ENCODE results near the gene CTDSP1.

Gene CTDSP1

DNA sequence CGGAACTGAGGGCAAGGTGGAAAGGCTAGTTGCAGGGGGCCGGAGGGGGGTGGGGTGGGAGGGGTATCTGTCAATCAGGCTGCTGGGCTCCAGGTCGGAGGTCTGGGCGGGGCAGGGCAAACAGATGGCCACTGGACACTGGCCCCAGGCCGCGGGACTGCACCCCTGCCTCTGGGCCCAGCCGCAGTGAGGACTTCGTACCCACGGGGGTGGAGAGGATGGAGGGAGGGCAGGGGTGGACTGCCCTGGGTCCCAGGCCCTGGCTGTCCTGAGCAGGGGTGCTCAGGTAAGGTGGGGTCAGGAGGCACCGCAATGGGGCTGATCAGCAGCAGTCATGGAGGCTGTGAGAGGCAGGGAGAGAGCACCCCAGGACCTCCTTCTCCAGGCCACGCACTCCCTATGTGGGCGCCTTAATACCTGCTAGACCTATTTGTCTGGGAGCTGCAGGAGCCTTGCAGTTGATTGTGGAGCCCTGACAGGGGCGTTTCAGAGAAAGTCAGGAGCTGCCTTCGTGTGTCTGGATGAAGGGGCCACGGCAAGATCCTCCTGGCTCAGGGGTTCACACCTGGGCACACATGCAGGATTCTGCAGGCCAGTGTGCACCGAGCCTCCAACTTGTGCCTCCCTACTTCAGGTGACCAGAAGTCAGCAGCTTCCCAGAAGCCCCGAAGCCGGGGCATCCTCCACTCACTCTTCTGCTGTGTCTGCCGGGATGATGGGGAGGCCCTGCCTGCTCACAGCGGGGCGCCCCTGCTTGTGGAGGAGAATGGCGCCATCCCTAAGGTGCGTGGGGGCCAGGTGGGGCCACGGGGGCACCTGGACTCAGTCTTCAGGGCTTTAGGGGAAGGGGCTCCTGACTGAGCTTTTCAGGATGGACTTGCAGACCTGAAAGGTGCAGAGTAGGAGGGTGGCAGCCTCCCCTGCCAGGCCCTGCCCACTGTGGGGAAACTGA lies 1.5 kb downstream of the CTDSP1 start:
- ATAC-seq (no peak), DNase-seq (no peak)
- Mint-ChIP-seq H3K9me3 (no peaks in the 10 kb centered on the region), H3K36me3 (ENCODE audit: low read depth) (peaks cover 13% of the 10 kb centered on the region), H3K4me3 (peak overlapping the region; percentile 88), H3K27ac (no peak overlapping the region), H3K27me3 (no peaks in the 10 kb centered on the region), H3K4me1 (peaks cover 49% of the 10 kb centered on the region)

GRCh38 chr2:218401890-218402289 lies 2.2 kb downstream of the CTDSP1 start:
- H3K4me1 Mint-ChIP-seq: peaks cover 47% of the 10 kb centered on the region
- H3K9me3 Mint-ChIP-seq: no peaks in the 10 kb centered on the region
- ATAC-seq (no peak), DNase-seq (no peak)
- H3K27ac Mint-ChIP-seq: no peak overlapping the region
- no peaks in the 10 kb centered on the region for H3K27me3 Mint-ChIP-seq
- H3K36me3 Mint-ChIP-seq (ENCODE audit: low read depth): peaks cover 13% of the 10 kb centered on the region
- peak overlapping the region; percentile 88 for H3K4me3 Mint-ChIP-seq

DNA sequence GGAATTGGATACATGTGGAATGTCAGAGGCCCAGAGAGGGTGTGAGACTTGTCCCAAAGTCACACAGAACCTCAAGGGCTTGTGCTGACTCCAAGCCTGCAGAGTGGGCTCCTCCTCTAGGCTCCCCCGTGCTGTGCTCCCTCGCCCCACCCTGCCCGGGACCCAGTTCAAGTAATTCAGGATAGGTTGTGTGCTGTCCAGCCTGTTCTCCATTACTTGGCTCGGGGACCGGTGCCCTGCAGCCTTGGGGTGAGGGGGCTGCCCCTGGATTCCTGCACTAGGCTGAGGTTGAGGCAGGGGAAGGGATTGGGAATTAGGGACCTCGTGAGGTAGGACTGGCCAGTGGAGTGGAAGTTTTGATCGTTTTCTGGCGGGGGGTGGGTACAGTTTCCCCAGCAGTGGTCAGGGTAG lies 2.8 kb downstream of the CTDSP1 start:
- peaks cover 13% of the 10 kb centered on the region for H3K36me3 Mint-ChIP-seq (ENCODE audit: low read depth)
- H3K4me3 Mint-ChIP-seq: no peak overlapping the region
- H3K9me3 Mint-ChIP-seq: no peaks in the 10 kb centered on the region
- peaks cover 3% of the 10 kb centered on the region for H3K27me3 Mint-ChIP-seq
- no peak overlapping the region for H3K27ac Mint-ChIP-seq
- ATAC-seq (no peak), DNase-seq (no peak)
- peaks cover 46% of the 10 kb centered on the region for H3K4me1 Mint-ChIP-seq

DNA sequence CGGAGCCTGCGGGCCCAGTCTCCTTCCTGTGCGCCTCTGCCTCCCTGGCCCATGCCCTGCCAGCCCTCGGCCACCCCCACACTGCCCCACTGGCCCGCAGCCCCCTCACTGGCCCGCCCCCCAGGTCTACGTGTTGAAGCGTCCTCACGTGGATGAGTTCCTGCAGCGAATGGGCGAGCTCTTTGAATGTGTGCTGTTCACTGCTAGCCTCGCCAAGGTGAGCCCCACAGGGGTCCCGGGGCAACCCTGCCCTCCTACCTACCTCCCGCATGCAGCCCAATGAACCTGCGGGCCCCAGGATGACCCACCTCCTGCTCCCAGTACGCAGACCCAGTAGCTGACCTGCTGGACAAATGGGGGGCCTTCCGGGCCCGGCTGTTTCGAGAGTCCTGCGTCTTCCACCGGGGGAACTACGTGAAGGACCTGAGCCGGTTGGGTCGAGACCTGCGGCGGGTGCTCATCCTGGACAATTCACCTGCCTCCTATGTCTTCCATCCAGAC lies 3.3 kb downstream of the CTDSP1 start:
- no peak for ATAC-seq
- Mint-ChIP-seq H3K9me3 (no peaks in the 10 kb centered on the region), H3K36me3 (ENCODE audit: low read depth) (peaks cover 13% of the 10 kb centered on the region), H3K4me1 (peaks cover 43% of the 10 kb centered on the region), H3K4me3 (no peak overlapping the region), H3K27me3 (peaks cover 5% of the 10 kb centered on the region), H3K27ac (no peak overlapping the region)
- DNase-seq: no peak

GRCh38 chr2:218403810-218404209 lies 4.1 kb downstream of the CTDSP1 start:
- no peak for DNase-seq
- H3K9me3 Mint-ChIP-seq: no peaks in the 10 kb centered on the region
- peaks cover 43% of the 10 kb centered on the region for H3K4me1 Mint-ChIP-seq
- H3K4me3 Mint-ChIP-seq: no peak overlapping the region
- peaks cover 13% of the 10 kb centered on the region for H3K36me3 Mint-ChIP-seq (ENCODE audit: low read depth)
- ATAC-seq: no peak
- H3K27me3 Mint-ChIP-seq: peaks cover 9% of the 10 kb centered on the region
- H3K27ac Mint-ChIP-seq: no peak overlapping the region

GRCh38 chr2:218404351-218405085 lies 4.8 kb downstream of the CTDSP1 start:
- Mint-ChIP-seq H3K27ac (no peak overlapping the region), H3K36me3 (ENCODE audit: low read depth) (peaks cover 13% of the 10 kb centered on the region), H3K4me1 (peaks cover 43% of the 10 kb centered on the region), H3K4me3 (no peak overlapping the region), H3K9me3 (no peaks in the 10 kb centered on the region), H3K27me3 (peaks cover 9% of the 10 kb centered on the region)
- ATAC-seq (no peak), DNase-seq (no peak)

GRCh38 chr2:218405086-218405745 lies 5.5 kb downstream of the CTDSP1 start:
- peak overlapping the region; percentile 75 for H3K4me3 Mint-ChIP-seq
- peaks cover 9% of the 10 kb centered on the region for H3K27me3 Mint-ChIP-seq
- DNase-seq: no peak
- H3K36me3 Mint-ChIP-seq (ENCODE audit: low read depth): peaks cover 13% of the 10 kb centered on the region
- peaks cover 43% of the 10 kb centered on the region for H3K4me1 Mint-ChIP-seq
- no peaks in the 10 kb centered on the region for H3K9me3 Mint-ChIP-seq
- ATAC-seq: no peak
- H3K27ac Mint-ChIP-seq: no peak overlapping the region

GRCh38 chr2:218405746-218406208 lies 6.1 kb downstream of the CTDSP1 start:
- Mint-ChIP-seq H3K4me3 (peak overlapping the region; percentile 75), H3K36me3 (ENCODE audit: low read depth) (peaks cover 13% of the 10 kb centered on the region), H3K27ac (peak overlapping the region; percentile 80), H3K4me1 (peaks cover 43% of the 10 kb centered on the region), H3K9me3 (no peaks in the 10 kb centered on the region), H3K27me3 (peaks cover 9% of the 10 kb centered on the region)
- DNase-seq (peak; percentile 45), ATAC-seq (no peak)

- peak; percentile 98 for DNase-seq
- Mint-ChIP-seq H3K36me3 (ENCODE audit: low read depth) (peaks cover 13% of the 10 kb centered on the region), H3K27me3 (peaks cover 10% of the 10 kb centered on the region), H3K27ac (peak overlapping the region; percentile 83), H3K9me3 (no peaks in the 10 kb centered on the region), H3K4me3 (peak overlapping the region; percentile 75), H3K4me1 (peaks cover 42% of the 10 kb centered on the region)
- peak; percentile 86 for ATAC-seq
These were observed 6.7 kb downstream of the CTDSP1 start for GRCh38 chr2:218406209-218406948.

DNA sequence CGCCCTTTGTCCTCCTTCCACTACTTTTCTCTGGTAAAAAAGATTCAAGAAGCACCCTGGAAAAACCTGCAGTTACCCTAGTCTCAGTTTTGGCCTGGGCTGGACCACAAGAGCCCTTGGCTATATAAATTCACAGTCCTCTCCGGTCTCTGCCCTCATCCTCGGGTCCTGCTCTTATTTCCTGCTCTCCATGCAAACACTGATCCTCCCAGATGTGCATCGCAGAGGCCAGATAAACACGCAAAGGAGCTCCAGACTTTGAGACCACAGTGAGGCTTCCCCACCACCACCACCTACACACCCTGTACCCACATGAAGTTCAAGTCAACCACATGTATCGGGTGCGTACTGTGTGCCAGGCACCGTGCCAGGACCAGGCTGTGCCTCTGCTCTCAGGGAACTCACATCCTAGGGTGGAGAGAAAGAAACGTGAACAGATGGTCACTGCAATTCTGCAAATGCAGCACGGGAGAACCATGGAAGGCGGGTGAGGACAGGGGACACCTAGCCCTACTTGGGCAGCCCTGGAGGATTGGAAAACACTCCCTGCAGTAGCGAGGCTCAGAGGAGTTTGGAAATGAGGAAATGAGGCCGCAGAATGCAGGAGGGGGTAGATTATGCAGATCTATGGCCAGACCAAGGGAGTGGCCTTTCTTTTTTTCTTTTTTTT lies 7.4 kb downstream of the CTDSP1 start:
- Mint-ChIP-seq H3K27ac (peak overlapping the region; percentile 83), H3K4me1 (peaks cover 37% of the 10 kb centered on the region), H3K9me3 (no peaks in the 10 kb centered on the region), H3K4me3 (peak overlapping the region; percentile 74), H3K27me3 (peaks cover 10% of the 10 kb centered on the region), H3K36me3 (ENCODE audit: low read depth) (peaks cover 13% of the 10 kb centered on the region)
- DNase-seq: peak; percentile 64
- peak; percentile 45 for ATAC-seq

DNA sequence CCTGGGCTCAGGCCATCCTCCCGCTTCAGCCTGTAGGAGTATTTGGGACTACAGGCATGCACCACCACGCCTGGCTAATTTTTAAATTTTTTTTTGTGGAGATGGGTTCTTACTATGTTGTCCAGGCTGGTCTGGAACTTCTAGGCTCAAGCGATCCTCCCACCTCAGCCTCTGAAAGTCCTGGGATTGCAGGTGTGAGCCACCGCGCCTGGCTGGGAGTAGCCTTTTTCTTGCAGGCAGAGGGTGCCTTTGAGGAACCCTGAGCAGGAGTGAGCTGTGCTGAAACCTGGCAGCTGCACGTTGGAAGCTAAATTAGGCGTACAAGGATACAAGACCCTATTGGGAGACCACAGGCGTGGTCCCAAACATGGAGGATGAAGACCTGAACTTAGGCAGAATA lies 8.0 kb downstream of the CTDSP1 start:
- ATAC-seq: no peak
- Mint-ChIP-seq H3K4me3 (no peak overlapping the region), H3K9me3 (no peaks in the 10 kb centered on the region), H3K36me3 (ENCODE audit: low read depth) (peaks cover 13% of the 10 kb centered on the region), H3K27me3 (peaks cover 10% of the 10 kb centered on the region), H3K4me1 (peaks cover 37% of the 10 kb centered on the region), H3K27ac (no peak overlapping the region)
- no peak for DNase-seq

GRCh38 chr2:218418321-218418716 lies 18.7 kb downstream of the CTDSP1 start:
- no peaks in the 10 kb centered on the region for H3K36me3 Mint-ChIP-seq (ENCODE audit: low read depth)
- H3K4me3 Mint-ChIP-seq: no peak overlapping the region
- no peaks in the 10 kb centered on the region for H3K27me3 Mint-ChIP-seq
- H3K27ac Mint-ChIP-seq: no peak overlapping the region
- no peaks in the 10 kb centered on the region for H3K4me1 Mint-ChIP-seq
- DNase-seq: no peak
- no peak for ATAC-seq
- H3K9me3 Mint-ChIP-seq: no peaks in the 10 kb centered on the region

DNA sequence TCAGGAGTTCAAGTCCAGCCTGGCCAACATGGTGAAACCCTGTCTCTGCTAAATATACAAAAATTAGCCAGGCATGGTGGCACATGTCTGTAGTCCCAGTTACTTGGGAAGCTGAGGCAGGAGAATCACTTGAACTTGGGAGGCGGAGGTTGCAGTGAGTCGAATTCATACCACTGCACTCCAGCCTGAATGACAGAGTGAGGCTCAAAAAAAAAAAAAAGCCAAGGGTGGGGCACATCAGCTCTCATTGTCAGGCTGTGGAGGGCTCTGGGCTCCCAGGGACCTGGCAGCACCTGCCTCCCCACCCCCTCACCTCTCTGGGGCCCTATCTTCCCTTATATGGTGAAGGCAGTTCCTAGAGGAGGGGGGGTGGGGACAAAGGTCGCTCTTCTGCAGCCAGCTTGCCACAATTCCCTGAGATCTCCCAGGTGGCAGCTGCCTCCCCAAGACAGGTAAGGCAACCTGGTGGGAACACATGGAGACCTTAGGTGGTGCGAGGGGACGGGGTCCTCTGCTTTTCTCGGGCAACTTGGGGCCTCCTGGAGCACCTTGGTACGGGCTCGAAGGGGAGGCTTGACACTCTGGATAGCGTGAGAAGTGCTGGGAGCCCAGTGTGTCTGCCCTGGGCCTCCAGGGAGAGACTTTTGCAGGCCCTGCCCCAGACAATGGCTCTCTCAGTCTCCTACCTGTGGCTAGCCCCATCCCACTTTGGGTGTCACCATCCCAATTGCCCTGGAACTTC lies 19.2 kb downstream of the CTDSP1 start, which contains the start of gene VIL1:
Gene VIL1, plus strand, starts transcription at position 407 of the 742 bp plus-strand sequence. CDS start 4,656 bp downstream, outside the sequence.
- no peak for ATAC-seq
- Mint-ChIP-seq H3K4me1 (no peaks in the 10 kb centered on the region), H3K27me3 (no peaks in the 10 kb centered on the region), H3K27ac (no peak within 1 kb of the TSS), H3K4me3 (no peak within 1 kb of the TSS), H3K36me3 (ENCODE audit: low read depth) (no peaks in the 10 kb centered on the region), H3K9me3 (no peaks in the 10 kb centered on the region)
- no peak for DNase-seq
